KOPT-K1 (cell line): ENCODE measurements around the gene MTUS2.

Experiments
- H3K27ac ChIP-seq: fragments of 200-600 bp; sonication (generic); 2 replicates; pipeline ENCODE4 v1.5.1; 2016; ENCODE audit warnings: antibody characterized with exemption, mild to moderate bottlenecking, low read depth, low read length; ENCODE audit not compliant: poor library complexity, severe bottlenecking
- H3K36me3 ChIP-seq: fragments of 200-600 bp; sonication (generic); 2 replicates; pipeline ENCODE4 v1.5.1; 2017; ENCODE audit warnings: antibody characterized with exemption, mild to moderate bottlenecking, low read length, moderate library complexity; ENCODE audit not compliant: insufficient read depth
- H3K9me3 ChIP-seq: fragments of 200-600 bp; sonication (generic); 2 replicates; pipeline ENCODE4 v1.5.1; 2017; ENCODE audit warnings: antibody characterized with exemption, low read length, mild to moderate bottlenecking; ENCODE audit not compliant: insufficient read depth, poor library complexity, severe bottlenecking

The MTUS2 gene

GRCh38 chr13:29006359-29006850, 186.3 kb downstream of the MTUS2 start:
- Histone ChIP-seq H3K27ac (no peak overlapping the region), H3K36me3 (no peaks in the 10 kb centered on the region), H3K9me3 (no peaks in the 10 kb centered on the region)

- H3K9me3 ChIP-seq: no peaks in the 10 kb centered on the region
Observed at GRCh38 chr13:29008296-29008695, 188.2 kb downstream of the MTUS2 start.

DNA sequence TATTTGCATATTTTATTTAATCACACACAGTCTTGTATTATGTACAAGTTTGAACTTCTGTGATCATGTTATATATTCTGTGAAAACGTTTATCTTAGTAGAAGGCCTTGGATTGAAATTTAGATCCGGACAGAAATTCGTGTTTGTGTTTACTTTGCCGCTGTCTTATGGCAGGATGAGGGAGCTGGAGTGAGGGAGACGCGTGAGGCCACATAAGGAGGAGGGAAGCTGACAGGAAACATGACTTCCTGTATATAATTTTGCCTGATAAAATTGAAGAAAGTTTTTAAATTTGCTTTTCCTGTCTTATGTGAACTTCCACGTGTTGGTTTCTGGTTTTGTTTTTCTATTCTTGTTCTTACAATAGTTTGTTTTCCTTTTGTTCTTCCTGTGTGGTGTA, 200.2 kb downstream of the MTUS2 start:
- Histone ChIP-seq H3K9me3 (no peaks in the 10 kb centered on the region), H3K27ac (no peak overlapping the region), H3K36me3 (no peaks in the 10 kb centered on the region)

More at GRCh38 chr13:29008296-29008695, 188.2 kb downstream of the MTUS2 start:
- Histone ChIP-seq H3K27ac (no peak overlapping the region), H3K36me3 (no peaks in the 10 kb centered on the region)

- H3K9me3 ChIP-seq: no peaks in the 10 kb centered on the region
- H3K27ac ChIP-seq: no peak overlapping the region
- no peaks in the 10 kb centered on the region for H3K36me3 ChIP-seq
Observed at GRCh38 chr13:29021311-29021710, 201.2 kb downstream of the MTUS2 start.

- H3K27ac ChIP-seq: no peak overlapping the region
- no peaks in the 10 kb centered on the region for H3K9me3 ChIP-seq
- H3K36me3 ChIP-seq: no peaks in the 10 kb centered on the region
Observed at GRCh38 chr13:29021717-29022116, 201.6 kb downstream of the MTUS2 start.

DNA sequence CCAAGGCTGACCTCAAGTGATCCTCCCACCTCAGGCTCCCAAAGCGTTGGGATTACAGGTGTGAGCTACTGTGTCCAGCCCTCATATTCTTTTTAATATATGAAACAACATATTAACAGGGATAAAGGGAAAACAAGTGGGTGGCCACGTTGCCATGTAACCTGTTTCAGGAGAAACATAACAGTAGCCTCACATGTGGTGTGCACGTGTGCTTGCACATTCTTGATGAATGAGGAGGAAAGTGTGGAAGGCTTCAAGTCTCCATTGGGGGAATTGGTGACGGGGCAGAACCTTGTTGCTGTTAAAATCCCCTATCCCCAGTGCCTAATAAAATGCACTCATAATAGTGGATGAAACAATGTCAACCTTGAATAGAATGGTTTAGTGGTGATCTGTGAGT, 202.3 kb downstream of the MTUS2 start:
- Histone ChIP-seq H3K9me3 (no peaks in the 10 kb centered on the region), H3K27ac (no peak overlapping the region), H3K36me3 (no peaks in the 10 kb centered on the region)

- H3K9me3 ChIP-seq: no peaks in the 10 kb centered on the region
- H3K27ac ChIP-seq: no peak overlapping the region
- no peaks in the 10 kb centered on the region for H3K36me3 ChIP-seq
Observed at GRCh38 chr13:29022968-29023367, 202.8 kb downstream of the MTUS2 start.

DNA sequence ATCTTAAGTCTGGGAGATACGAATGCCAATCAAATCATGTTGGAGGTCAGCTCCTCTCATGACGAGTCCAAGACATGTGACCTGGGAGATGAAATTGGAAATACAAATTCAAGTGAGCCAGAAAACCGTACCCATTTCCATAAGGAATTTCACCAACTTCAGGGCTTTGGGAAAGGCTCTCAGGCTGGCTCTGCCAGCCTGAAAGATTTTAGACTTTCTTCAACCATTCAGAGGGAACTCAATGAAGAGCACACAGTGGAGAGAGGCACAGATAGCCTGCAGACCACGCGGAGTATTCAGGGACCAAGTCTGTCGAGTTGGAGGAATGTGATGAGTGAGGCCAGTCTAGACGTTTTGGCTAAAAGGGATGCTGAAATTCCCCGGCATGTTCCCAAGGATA, 204.6 kb downstream of the MTUS2 start:
- no peak overlapping the region for H3K27ac ChIP-seq
- peaks cover 5% of the 10 kb centered on the region for H3K9me3 ChIP-seq
- no peaks in the 10 kb centered on the region for H3K36me3 ChIP-seq

GRCh38 chr13:29028868-29029267, 208.7 kb downstream of the MTUS2 start:
- H3K36me3 ChIP-seq: no peaks in the 10 kb centered on the region
- H3K9me3 ChIP-seq: peaks cover 5% of the 10 kb centered on the region
- H3K27ac ChIP-seq: no peak overlapping the region

GRCh38 chr13:29038700-29039099, 218.6 kb downstream of the MTUS2 start:
- Histone ChIP-seq H3K36me3 (no peaks in the 10 kb centered on the region), H3K9me3 (no peaks in the 10 kb centered on the region), H3K27ac (no peak overlapping the region)

- no peaks in the 10 kb centered on the region for H3K36me3 ChIP-seq
- H3K9me3 ChIP-seq: no peaks in the 10 kb centered on the region
- no peak overlapping the region for H3K27ac ChIP-seq
Observed at GRCh38 chr13:29039212-29039611, 219.1 kb downstream of the MTUS2 start.

- Histone ChIP-seq H3K36me3 (no peaks in the 10 kb centered on the region), H3K9me3 (peaks cover 12% of the 10 kb centered on the region), H3K27ac (no peak overlapping the region)
Observed at GRCh38 chr13:29046588-29046987, 226.4 kb downstream of the MTUS2 start.

GRCh38 chr13:29049524-29049923, 229.4 kb downstream of the MTUS2 start:
- H3K9me3 ChIP-seq: peaks cover 10% of the 10 kb centered on the region
- no peak overlapping the region for H3K27ac ChIP-seq
- H3K36me3 ChIP-seq: no peaks in the 10 kb centered on the region

DNA sequence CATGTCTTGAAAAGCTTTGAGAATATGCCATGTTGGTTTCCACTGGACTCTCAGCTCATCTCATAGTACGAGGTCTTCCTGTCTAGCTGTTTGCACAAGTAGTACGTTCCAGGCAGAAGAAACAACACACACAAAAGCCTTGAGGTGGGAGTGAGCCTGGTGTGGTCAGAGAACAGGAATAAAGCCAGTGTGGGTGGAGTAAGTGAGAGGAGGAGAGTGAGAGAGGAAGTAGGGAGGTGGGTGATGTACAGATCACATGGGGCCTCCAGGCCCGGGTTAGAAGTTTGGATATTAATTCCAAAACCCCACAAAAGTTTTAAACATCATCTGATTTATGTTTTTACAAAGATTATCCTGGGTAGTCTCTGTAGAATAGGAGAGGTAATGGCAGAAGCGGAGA, 230.6 kb downstream of the MTUS2 start:
- H3K27ac ChIP-seq: no peak overlapping the region
- no peaks in the 10 kb centered on the region for H3K36me3 ChIP-seq
- no peaks in the 10 kb centered on the region for H3K9me3 ChIP-seq

GRCh38 chr13:29059800-29060199, 239.7 kb downstream of the MTUS2 start:
- Histone ChIP-seq H3K36me3 (no peaks in the 10 kb centered on the region), H3K27ac (no peak overlapping the region), H3K9me3 (peaks cover 30% of the 10 kb centered on the region)

DNA sequence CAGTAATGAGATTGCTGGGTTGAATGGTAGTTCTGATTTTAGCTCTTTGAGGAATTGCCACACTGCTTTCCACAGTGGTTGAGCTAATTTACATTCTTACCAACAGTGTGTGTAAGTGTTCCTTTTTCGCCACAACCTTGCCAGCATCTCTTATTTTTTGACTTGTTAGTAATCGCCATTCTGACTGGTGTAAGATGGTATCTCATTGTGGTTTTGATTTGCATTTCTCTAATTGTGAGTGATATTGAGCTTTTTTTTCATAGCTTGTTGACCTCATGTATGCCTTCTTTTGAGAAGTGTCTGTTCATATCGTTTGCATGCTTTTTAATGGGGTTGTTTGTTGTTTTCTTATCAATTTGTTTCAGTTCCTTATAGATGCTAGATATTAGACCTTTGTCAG, 245.0 kb downstream of the MTUS2 start:
- Histone ChIP-seq H3K9me3 (peaks cover under 1% of the 10 kb centered on the region), H3K36me3 (no peaks in the 10 kb centered on the region), H3K27ac (no peak overlapping the region)
